ENCODE results near the gene TRIM33.

- TF ChIP-seq, protein P1, sequence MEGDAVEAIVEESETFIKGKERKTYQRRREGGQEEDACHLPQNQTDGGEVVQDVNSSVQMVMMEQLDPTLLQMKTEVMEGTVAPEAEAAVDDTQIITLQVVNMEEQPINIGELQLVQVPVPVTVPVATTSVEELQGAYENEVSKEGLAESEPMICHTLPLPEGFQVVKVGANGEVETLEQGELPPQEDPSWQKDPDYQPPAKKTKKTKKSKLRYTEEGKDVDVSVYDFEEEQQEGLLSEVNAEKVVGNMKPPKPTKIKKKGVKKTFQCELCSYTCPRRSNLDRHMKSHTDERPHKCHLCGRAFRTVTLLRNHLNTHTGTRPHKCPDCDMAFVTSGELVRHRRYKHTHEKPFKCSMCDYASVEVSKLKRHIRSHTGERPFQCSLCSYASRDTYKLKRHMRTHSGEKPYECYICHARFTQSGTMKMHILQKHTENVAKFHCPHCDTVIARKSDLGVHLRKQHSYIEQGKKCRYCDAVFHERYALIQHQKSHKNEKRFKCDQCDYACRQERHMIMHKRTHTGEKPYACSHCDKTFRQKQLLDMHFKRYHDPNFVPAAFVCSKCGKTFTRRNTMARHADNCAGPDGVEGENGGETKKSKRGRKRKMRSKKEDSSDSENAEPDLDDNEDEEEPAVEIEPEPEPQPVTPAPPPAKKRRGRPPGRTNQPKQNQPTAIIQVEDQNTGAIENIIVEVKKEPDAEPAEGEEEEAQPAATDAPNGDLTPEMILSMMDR (IDR thresholded peaks at IDR 0.05; ENCODE audit: poor library complexity, severe bottlenecking): no peak
- TF ChIP-seq EZH2 (IDR thresholded peaks at IDR 0.05; ENCODE audit: borderline replicate concordance, insufficient read depth, low read length, poor library complexity, severe bottlenecking) (no peak), POLR2AphosphoS5 (IDR thresholded peaks at IDR 0.05) (no peak), RAD21 (conservative IDR thresholded peaks at IDR 0.05) (no peak), SMC3 (conservative IDR thresholded peaks at IDR 0.05; ENCODE audit: poor library complexity) (no peak), REST (IDR thresholded peaks at IDR 0.05; ENCODE audit: borderline replicate concordance) (no peak)
Measured at GRCh38 chr1:114508386-114508898, 2.6 kb downstream of the TRIM33 start.
